ENCODE data around the gene FLNA.
"Not testable (repeated sequence)": the region's sequence is repeated elsewhere in the genome, so short reads cannot be mapped to it uniquely, and the experiment has no call there.

The FLNA gene

GRCh38 chrX:154399527-154400368 lies 25.3 kb upstream of the FLNA start:
- no peak for DNase-seq

GRCh38 chrX:154398668-154399526 lies 24.5 kb upstream of the FLNA start:
- peak; percentile 85 for DNase-seq

GRCh38 chrX:154397888-154398667 lies 23.6 kb upstream of the FLNA start, which contains the start of gene RPL10:
RPL10 (plus strand) TSS chrX:154398377; CDS start chrX:154398520, 143 bp downstream.
- DNase-seq, result peak; percentile 90

GRCh38 chrX:154396973-154397887 lies 22.8 kb upstream of the FLNA start:
- DNase-seq, result peak; percentile 75

- DNase-seq, result not testable (repeated sequence)
Observed at GRCh38 chrX:154396363-154396762, 21.9 kb upstream of the FLNA start.

- not testable (repeated sequence) for DNase-seq
Observed at GRCh38 chrX:154389812-154390747, 15.6 kb upstream of the FLNA start.

- not testable (repeated sequence) for DNase-seq
Observed at GRCh38 chrX:154388649-154389048, 14.2 kb upstream of the FLNA start.

GRCh38 chrX:154388094-154388493 lies 13.7 kb upstream of the FLNA start:
- not testable (repeated sequence) for DNase-seq

- no peak for DNase-seq
Observed at GRCh38 chrX:154384284-154384892, 10.0 kb upstream of the FLNA start.

GRCh38 chrX:154383359-154384283 lies 9.2 kb upstream of the FLNA start:
- DNase-seq, result no peak

- DNase-seq, result no peak
Observed at GRCh38 chrX:154382483-154383069, 8.1 kb upstream of the FLNA start.

GRCh38 chrX:154381271-154381670 lies 6.8 kb upstream of the FLNA start:
- DNase-seq, result no peak

- no peak for DNase-seq
Observed at GRCh38 chrX:154380787-154381186, 6.4 kb upstream of the FLNA start.

- DNase-seq, result no peak
Observed at GRCh38 chrX:154380153-154380552, 5.7 kb upstream of the FLNA start.

GRCh38 chrX:154379569-154379951 lies 5.1 kb upstream of the FLNA start:
- no peak for DNase-seq

- DNase-seq, result peak; percentile 95
Observed at GRCh38 chrX:154378799-154379568, 4.5 kb upstream of the FLNA start, which contains the start of gene EMD. EMD (plus strand) TSS chrX:154379295; CDS start chrX:154379485, 190 bp downstream.

- peak; percentile 24 for DNase-seq
Observed at GRCh38 chrX:154378059-154378798, 3.8 kb upstream of the FLNA start.
